ENCODE results near the gene FTSJ1.

Gene FTSJ1

GRCh38 chrX:48470833-48471118 is 5.2 kb upstream of the FTSJ1 start:
- no peak for DNase-seq

- no peak for DNase-seq
Observed at GRCh38 chrX:48471504-48471903, 4.5 kb upstream of the FTSJ1 start.

- DNase-seq, result peak; percentile 61
Observed at GRCh38 chrX:48472225-48472624, 3.8 kb upstream of the FTSJ1 start.

GRCh38 chrX:48472851-48473703 is 2.9 kb upstream of the FTSJ1 start:
- DNase-seq, result peak; percentile 8

- no peak for DNase-seq
Observed at GRCh38 chrX:48473704-48473990, 2.4 kb upstream of the FTSJ1 start.

GRCh38 chrX:48474127-48474526 is 1.9 kb upstream of the FTSJ1 start:
- no peak for DNase-seq

- no peak for DNase-seq
Observed at GRCh38 chrX:48474581-48474980, 1.4 kb upstream of the FTSJ1 start.

- no peak for DNase-seq
Observed at GRCh38 chrX:48475296-48475695, 703 bp upstream of the FTSJ1 start.

- DNase-seq, result no peak
Observed at GRCh38 chrX:48476919-48477318, 920 bp downstream of the FTSJ1 start.

GRCh38 chrX:48477960-48478755 is 2.2 kb downstream of the FTSJ1 start:
- no peak for DNase-seq

- DNase-seq, result no peak
Observed at GRCh38 chrX:48478806-48479205, 2.8 kb downstream of the FTSJ1 start.

GRCh38 chrX:48480142-48480541 is 4.1 kb downstream of the FTSJ1 start:
- no peak for DNase-seq

- DNase-seq, result no peak
Observed at GRCh38 chrX:48480583-48480982, 4.6 kb downstream of the FTSJ1 start.

- no peak for DNase-seq
Observed at GRCh38 chrX:48482526-48482925, 6.5 kb downstream of the FTSJ1 start.

- no peak for DNase-seq
Observed at GRCh38 chrX:48487362-48487798, 11.4 kb downstream of the FTSJ1 start.

GRCh38 chrX:48488034-48488433 is 12.0 kb downstream of the FTSJ1 start:
- DNase-seq, result no peak

- DNase-seq, result no peak
Observed at GRCh38 chrX:48489296-48489695, 13.3 kb downstream of the FTSJ1 start.

GRCh38 chrX:48489892-48490291 is 13.9 kb downstream of the FTSJ1 start:
- DNase-seq, result no peak

GRCh38 chrX:48490661-48491060 is 14.7 kb downstream of the FTSJ1 start:
- DNase-seq, result no peak

GRCh38 chrX:48491809-48492208 is 15.8 kb downstream of the FTSJ1 start:
- DNase-seq, result no peak

GRCh38 chrX:48492293-48492910 is 16.4 kb downstream of the FTSJ1 start:
- DNase-seq, result no peak

GRCh38 chrX:48493890-48494364 is 17.9 kb downstream of the FTSJ1 start:
- DNase-seq, result no peak

- DNase-seq, result no peak
Observed at GRCh38 chrX:48496660-48497059, 20.7 kb downstream of the FTSJ1 start.

- DNase-seq, result no peak
Observed at GRCh38 chrX:48497871-48498270, 21.9 kb downstream of the FTSJ1 start.
